ENCODE measurements around the gene PDGFD.

Gene PDGFD

DNA sequence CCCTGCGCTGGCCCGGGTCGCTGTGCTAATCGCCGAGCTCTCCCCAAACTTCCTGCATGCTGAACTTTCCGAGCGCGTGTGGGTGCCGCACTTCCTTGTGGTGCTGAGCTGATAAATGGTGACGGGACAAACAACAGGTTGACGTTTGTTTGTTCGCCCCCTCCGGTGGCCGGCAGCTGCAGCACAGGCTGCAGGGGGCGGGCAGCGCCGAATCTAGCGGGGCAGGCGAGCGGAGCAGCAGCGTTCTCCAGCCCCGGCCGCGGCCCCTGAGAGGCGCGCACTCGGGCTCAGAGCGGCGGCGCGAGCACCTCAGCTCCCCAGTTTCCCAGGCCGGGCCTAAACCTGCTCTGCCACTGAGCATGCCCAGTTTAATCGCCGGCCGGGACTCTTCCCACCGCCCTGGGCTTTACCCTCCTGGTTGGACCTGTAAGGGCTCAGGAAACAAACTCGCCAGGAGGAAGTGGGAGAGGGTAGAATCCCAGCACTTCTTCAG is at the start of gene PDGFD:
Gene PDGFD, minus strand, starts transcription at position 120 of the 493 bp plus-strand sequence.
- no peak for DNase-seq

- DNase-seq, result no peak
These were observed 43.0 kb upstream of the PDGFD start for GRCh38 chr11:104206936-104207335.

DNA sequence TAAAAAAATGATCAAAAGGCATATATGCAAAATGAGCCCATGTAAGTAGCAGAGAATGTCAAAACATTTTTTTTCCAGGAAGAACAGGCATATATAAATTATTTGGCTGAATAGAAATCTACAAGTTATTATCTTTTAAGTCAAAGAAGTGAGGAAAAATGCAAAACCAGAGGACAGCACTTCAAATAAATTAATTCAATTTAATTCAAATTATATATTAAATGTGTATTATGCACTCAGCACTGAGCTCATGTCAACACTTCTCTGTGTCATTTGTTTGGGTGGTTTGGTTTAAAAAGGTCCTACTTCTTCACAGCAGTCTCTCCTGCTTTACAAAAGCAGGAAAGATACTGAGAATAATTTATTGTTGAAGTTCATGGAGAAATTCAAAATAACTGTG is 41.9 kb upstream of the PDGFD start:
- DNase-seq, result no peak

DNA sequence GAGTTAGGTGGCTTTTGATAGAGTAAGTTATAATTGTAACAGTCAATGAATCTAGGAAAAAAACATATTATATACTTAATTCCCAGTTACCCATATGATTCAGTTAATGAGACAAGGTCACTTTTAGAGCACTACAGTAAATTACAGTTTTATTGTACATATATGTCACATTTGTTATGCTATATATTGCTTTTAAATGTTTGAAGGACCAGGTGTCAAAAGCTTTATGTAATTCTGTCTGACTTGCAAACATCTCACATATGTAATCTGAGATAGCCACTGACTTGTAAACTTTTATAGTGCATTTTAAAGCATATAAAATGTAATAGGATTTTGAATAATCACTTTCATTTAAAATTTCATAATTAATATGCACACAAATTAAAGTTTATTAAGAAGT is 36.7 kb upstream of the PDGFD start:
- no peak for DNase-seq

GRCh38 chr11:104199053-104199452 is 35.1 kb upstream of the PDGFD start:
- no peak for DNase-seq

DNA sequence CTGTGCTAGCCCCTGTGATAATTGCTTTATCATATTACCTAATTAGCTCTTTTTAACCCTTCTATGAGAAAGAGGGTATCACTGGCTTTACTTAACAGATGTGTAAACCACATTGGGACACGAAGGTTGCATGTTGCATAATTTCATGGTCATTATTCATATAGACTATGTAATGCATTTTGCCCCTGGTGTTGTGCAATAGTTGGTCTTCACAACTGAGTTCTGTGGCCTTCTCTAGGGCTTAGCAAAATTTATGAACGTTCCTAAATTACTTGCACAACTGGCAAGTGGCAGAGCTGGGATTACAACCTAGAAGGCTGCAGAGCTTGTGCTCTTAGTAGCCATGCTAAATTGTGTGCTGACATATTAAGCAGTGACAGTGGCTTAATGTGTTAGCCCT is 34.6 kb upstream of the PDGFD start:
- no peak for DNase-seq

DNA sequence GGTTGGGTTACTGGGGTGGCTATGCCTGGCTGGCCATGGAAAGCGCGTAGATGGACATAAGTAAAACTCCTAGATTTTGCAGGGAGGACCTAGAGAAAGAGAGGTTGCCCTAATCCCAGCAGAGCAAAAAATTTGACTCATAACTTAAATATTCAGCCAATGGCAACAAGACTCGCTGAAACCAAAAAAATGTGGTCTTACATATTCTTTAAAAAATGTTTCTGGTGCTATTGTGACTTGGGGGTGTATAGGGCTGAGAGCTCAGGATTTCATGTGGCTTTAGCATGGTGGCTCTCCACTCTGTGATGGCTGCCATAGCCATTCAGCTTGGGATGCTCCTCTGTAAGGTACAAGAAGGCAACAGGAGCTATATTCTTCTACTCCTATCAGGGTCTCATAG is 27.2 kb upstream of the PDGFD start:
- DNase-seq, result no peak

GRCh38 chr11:104183593-104183992 is 19.6 kb upstream of the PDGFD start:
- DNase-seq, result no peak

- no peak for DNase-seq
These were observed 11.8 kb upstream of the PDGFD start for GRCh38 chr11:104175769-104176168.

DNA sequence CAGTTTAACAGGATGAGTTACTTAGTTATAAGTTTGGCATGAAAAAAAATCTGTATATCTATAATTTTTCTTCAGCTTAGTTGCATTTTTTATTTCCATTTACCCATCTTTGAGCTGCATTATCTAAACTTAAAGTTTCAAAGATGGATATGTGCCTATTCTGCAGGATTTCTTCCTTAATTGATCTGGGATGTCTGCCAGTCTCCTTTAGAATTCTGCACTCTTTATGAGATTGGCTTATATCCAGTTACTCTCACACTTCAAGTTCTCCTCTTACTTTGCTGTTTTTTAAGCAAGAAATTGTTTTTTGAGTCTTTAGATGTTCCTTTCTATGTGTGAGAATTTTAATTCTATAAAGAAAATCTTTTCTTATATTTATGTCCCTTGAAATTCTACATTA is 5.1 kb upstream of the PDGFD start:
- DNase-seq, result no peak

- DNase-seq, result no peak
These were observed 1.1 kb upstream of the PDGFD start for GRCh38 chr11:104165014-104165413.

DNA sequence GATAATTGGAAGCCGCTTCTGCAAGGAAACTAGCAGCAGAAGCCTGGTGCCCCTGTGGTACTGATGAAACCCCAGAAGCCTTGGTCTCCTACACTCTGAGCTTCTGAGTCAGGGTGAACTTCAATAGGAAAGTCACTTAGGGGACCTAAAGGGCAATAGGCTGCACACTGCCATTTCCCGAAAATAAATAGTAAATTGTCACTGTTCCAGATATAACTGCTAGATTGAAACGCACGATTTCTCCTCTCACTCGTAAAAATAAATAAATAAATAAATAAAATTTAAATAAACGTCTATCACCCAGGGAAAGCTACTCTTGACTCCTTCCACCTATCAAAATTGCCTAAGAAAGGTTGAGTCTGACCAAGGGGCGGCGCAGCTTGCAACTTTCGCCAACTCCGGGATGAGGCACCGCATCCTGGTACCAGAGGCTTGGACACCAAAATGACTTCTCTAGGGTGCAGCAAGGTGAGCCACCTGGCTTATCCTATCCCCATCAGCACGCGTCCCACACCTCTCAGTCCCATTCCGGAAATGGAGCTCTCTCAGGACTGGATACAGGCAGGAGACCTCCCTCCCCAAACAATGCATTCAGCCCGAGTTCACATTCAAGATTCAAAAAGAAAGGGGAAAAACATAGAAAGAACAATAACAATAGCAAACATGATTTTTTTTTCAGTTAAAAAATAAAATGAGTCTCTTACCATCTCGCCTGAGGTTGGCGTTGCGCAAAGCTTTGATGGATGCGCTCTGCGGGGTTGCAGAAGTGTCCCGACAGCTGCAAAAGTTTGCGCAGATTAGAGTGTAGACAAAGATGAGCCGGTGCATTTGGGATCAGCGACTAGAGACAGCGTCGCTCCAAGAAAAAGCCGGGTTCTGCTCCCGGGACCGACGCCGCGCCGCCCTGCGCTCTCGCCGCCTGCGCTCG is 583 bp downstream of the PDGFD start:
- no peak for DNase-seq

GRCh38 chr11:104161751-104162450 is 2.0 kb downstream of the PDGFD start:
- DNase-seq, result no peak

DNA sequence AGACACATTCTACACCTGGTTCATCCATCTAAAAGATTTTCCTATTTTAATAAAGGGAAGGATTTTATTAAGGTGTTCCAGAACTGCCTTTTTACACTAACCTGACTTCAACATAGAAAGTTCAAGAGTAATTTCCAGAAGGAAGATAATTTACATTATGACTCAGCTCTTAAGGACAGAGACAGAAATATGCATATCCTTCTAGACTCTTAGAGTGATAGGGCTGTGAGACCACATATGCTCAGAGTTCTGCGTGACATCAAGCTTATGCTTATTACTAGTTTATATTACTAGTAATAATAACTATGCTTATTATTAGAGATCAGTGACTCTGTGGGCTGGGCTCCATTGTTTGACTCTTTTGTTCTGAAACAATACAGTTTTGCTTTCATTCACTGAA is 4.6 kb downstream of the PDGFD start:
- no peak for DNase-seq

DNA sequence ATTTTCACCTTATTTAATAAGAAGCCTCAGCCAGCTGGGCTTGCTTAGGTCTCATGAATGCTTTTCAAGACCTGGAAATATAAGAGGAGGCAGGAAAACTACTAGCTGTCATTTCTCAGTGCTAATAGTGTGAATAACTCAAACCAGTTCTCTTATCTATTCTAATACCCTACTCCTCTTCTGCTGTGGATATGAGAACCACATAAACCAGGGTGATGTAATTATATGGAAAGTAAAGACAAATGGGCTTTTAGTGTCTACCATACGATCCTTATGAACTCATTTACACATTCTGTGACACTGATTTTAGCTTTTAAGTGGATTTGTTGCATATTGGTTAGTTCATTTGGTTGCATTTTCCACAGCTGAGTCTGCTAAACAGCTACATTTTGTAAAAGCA is 8.6 kb downstream of the PDGFD start:
- DNase-seq, result no peak

- DNase-seq, result no peak
These were observed 9.7 kb downstream of the PDGFD start for GRCh38 chr11:104154296-104154695.

DNA sequence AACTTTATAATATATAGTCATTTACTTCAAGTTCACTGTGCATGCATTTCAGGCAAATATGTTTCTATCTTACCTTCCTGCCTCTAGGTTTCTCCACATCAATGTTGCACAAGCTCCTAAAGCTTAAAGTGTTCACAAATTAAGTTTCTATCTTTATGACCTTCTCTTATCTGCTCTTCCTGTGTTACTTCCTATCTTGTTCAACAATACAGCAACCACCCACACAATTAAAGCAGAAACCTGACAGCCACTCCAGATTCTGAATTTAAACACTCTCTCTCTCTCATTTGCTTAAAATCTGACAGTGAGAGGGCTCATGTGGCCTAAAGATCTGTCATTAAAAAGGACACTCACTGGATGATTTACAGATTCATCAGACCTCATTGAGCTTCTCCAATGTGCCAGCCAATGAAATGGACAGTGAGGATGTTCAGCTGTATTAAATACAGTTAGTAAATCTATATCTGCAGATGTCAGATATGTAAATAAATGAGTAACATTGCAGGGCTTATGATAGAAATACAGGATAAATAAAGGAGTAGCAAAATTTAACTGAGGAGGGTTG is 10.9 kb downstream of the PDGFD start:
- no peak for DNase-seq

DNA sequence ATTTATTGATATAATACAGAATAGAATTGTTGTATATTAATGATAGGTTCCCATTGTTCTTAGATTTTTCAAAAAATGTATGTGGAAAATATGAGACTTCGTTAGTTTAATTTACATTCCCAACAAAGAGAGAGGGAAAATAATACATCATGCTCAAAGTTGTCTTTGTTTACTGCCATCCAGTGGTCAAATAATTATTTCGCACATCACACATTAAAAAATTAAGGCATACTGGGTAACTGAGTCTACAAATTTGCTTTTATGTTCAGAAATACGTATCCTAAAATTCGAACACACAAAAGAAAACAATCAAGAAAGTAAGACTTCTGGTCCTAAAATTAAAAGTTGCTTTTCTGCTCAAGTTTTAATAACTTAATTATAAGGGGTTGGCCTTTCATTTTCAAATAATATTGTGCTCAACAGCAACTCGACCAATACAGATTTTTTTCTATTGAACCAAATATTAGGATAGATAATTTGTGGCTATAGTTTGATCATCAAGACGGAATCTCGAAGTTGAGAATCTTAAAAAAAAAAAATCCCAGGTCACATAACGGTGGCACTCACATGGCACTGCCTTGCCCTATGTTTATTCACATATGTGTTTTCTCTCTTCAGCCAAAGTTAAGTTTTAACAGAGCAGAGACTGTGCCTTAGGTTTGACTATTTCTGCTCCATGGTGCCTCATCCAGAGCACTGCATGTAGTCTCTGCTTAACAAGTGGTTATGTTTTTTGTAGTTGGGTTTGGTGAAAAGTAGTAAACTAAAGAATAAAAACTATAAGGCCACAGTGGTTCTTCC is 12.3 kb downstream of the PDGFD start:
- no peak for DNase-seq

DNA sequence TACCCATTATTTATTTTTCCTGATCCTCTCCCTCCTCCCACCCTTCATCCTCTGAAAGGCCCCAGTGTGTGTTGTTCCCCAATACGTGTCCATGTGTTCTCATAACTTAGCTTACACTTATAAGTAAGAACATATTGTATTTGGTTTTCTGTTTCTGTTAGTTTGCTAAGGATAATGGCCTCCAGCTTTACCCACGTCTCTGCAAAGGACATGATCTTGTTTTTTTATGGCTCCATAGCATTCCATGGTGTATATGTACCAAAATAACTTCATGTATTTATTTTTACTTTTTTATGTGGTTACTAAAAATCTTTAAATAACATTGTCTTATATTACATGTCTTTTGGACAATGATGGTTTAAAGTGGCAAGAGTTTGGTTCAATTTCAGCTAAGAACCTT is 15.2 kb downstream of the PDGFD start:
- DNase-seq, result no peak

GRCh38 chr11:104148074-104148473 is 15.9 kb downstream of the PDGFD start:
- no peak for DNase-seq

DNA sequence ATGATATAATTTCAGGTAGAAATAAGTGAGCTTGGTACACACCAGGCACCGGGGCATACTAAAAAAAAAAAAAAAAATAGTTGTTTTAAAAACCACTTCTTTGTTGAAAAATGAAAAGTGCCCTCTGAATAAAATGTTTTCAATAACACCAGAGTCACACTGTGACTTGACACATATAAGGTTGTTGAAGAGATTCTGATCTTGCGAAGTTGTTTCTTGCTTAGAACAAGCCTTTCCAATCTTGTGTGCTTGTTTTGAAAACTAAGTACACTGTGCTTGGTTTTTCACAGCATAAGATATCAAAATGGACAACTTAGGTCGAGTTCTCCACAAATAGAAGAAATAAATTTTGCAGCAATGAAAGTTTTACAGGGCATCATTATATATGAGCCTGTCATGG is 17.0 kb downstream of the PDGFD start:
- no peak for DNase-seq

DNA sequence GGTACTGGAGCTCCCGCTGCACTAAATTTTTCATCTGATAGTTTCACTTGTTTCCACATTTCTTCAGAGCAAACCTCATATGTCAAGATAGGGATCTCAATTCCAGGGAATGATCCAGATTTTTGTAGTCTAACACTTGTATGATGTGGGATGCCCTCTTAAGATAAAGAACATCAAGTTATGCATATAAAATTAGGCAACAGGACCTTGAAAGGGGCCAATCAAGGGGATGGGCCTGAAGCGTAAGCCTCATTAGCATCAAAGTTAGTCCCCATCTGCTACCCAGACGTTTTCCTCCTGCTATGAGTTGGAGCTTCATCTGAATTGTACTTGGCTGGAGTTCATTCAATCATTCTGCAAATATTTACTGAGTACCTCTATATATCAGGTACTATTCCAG is 17.5 kb downstream of the PDGFD start:
- DNase-seq, result no peak

GRCh38 chr11:104145062-104145461 is 18.9 kb downstream of the PDGFD start:
- DNase-seq, result no peak

Data from DMS79 treated with DMSO at 0.1 percent for 48 hours (cell line).